Osteocyte (in vitro differentiated cells): Measurements from ENCODE around the gene SCNN1A. TPM values are rescaled to one million over a fixed set of nuclear protein-coding genes. Genes with fewer than 3 reads are reported as not detected.

Experiments
- DNase-seq: peaks from one replicate; pipeline ENCODE4 v3.0.0; 2021; ENCODE audit warnings: mixed read lengths; ENCODE audit not compliant: unreplicated experiment; ENCODE audit errors: extremely low spot score
- H3K27ac Mint-ChIP-seq: one replicate; pipeline ENCODE4 v1.8.0; 2021; ENCODE audit warnings: mild to moderate bottlenecking, mixed read lengths; ENCODE audit not compliant: unreplicated experiment
- H3K27me3 Mint-ChIP-seq: one replicate; pipeline ENCODE4 v1.8.0; 2021; ENCODE audit warnings: mixed read lengths; ENCODE audit not compliant: unreplicated experiment
- H3K36me3 Mint-ChIP-seq: one replicate; pipeline ENCODE4 v1.8.0; 2021; ENCODE audit warnings: mixed read lengths; ENCODE audit not compliant: unreplicated experiment
- H3K4me1 Mint-ChIP-seq: one replicate; pipeline ENCODE4 v1.8.0; 2021; ENCODE audit warnings: mixed read lengths; ENCODE audit not compliant: unreplicated experiment
- H3K4me3 Mint-ChIP-seq: one replicate; pipeline ENCODE4 v1.8.0; 2021; ENCODE audit warnings: mild to moderate bottlenecking, moderate library complexity, mixed read lengths; ENCODE audit not compliant: unreplicated experiment
- H3K9me3 Mint-ChIP-seq: one replicate; pipeline ENCODE4 v1.8.0; 2021; ENCODE audit warnings: mixed read lengths; ENCODE audit not compliant: unreplicated experiment
- total RNA-seq: library from RNA; stranded (reverse); gene quantifications from 2 replicates; pipeline ENCODE4 v1.2.1, GENCODE V29; 2021
- TF ChIP-seq, protein P1 (sequence below): fragments of 200-600 bp; sonication (generic); IDR thresholded peaks from 2 replicates; pipeline ENCODE4 v1.5.0; 2021; ENCODE audit warnings: antibody characterized with exemption, mild to moderate bottlenecking, moderate library complexity

The SCNN1A gene
- total RNA-seq, 1 donor from 2014 or later, result 2.5 TPM

DNA sequence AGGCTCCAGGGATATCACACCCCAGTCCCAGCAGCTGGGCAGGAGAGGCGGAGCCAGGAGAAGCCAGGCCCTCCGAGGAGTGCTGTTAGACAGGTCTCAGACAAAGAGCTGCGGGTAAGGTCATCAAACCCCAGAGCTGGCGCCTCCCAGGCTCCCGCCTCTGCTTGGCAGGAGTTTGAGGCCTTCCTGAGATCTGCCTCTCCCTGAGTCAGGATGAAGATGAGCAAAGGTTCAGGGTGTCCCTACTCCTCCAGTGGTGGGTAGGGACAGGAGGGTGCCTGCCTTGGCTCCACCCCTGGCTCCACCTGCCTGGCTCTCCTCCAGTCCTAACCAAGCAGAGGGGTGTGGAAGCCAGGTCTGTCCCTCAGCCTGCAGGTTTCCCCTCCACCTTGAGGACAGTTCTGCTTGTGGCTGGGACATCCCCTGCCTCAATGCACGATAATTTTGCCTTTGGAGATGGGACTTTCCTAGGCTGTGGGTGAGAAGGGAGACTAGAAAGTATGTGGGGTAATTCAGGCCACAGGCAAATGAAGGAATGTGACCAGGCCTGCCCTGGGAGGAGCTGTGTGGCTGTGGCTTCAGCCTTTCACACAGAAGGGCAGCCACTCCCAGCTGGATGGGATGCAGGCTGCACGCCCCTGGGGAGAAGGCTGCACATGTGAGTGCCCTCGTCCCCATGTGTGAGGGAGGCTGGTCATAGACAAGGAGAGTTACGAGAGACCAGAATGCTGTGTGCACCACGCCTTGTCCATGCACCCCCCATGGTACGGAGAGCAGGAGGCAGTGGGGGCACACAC is 62.6 kb downstream of the SCNN1A start:
- Mint-ChIP-seq H3K27me3 (no peaks in the 10 kb centered on the region), H3K27ac (peak overlapping the region; percentile 66), H3K9me3 (no peaks in the 10 kb centered on the region), H3K36me3 (no peaks in the 10 kb centered on the region), H3K4me3 (no peak overlapping the region), H3K4me1 (peaks cover 23% of the 10 kb centered on the region)
- TF ChIP-seq, protein P1, sequence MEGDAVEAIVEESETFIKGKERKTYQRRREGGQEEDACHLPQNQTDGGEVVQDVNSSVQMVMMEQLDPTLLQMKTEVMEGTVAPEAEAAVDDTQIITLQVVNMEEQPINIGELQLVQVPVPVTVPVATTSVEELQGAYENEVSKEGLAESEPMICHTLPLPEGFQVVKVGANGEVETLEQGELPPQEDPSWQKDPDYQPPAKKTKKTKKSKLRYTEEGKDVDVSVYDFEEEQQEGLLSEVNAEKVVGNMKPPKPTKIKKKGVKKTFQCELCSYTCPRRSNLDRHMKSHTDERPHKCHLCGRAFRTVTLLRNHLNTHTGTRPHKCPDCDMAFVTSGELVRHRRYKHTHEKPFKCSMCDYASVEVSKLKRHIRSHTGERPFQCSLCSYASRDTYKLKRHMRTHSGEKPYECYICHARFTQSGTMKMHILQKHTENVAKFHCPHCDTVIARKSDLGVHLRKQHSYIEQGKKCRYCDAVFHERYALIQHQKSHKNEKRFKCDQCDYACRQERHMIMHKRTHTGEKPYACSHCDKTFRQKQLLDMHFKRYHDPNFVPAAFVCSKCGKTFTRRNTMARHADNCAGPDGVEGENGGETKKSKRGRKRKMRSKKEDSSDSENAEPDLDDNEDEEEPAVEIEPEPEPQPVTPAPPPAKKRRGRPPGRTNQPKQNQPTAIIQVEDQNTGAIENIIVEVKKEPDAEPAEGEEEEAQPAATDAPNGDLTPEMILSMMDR, result no peak
- no peak for DNase-seq

DNA sequence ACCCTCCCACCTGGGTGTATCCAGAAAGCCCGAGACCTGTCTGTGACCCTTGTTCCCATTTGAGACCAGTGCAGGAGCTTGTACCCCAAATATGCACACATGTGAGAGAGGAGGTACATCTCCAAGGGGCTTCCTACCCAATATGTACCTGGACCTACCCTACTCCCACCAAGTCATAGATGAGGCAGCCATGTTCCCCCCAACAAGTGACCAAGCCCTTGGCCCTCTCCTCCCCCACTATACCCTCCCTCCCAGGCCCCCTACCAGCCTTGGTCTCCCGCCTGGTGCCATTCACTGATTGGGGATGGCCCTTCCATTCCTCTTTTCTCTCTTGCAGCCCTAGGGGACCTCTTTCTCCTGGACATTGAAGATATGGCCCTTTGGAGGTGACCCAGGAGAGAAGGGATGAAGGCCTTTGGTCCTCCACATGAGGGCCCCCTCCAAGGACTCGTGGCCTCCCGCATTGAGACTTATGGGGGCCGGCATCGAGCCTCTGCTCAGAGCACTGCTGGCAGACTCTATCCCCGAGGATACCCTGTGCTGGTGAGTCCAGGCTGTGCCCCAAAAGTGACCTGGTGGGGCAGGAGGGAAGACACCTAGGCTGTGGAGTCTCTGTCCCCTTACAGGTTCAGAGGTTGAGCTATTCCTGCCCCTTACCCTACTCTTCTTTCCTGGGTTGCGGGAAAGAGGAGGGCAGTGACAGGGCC is 63.4 kb downstream of the SCNN1A start:
- no peak overlapping the region for H3K27ac Mint-ChIP-seq
- H3K27me3 Mint-ChIP-seq, result no peaks in the 10 kb centered on the region
- DNase-seq, result no peak
- TF ChIP-seq, protein P1, result no peak
- no peaks in the 10 kb centered on the region for H3K36me3 Mint-ChIP-seq
- no peaks in the 10 kb centered on the region for H3K9me3 Mint-ChIP-seq
- H3K4me1 Mint-ChIP-seq, result peaks cover 26% of the 10 kb centered on the region
- no peak overlapping the region for H3K4me3 Mint-ChIP-seq

DNA sequence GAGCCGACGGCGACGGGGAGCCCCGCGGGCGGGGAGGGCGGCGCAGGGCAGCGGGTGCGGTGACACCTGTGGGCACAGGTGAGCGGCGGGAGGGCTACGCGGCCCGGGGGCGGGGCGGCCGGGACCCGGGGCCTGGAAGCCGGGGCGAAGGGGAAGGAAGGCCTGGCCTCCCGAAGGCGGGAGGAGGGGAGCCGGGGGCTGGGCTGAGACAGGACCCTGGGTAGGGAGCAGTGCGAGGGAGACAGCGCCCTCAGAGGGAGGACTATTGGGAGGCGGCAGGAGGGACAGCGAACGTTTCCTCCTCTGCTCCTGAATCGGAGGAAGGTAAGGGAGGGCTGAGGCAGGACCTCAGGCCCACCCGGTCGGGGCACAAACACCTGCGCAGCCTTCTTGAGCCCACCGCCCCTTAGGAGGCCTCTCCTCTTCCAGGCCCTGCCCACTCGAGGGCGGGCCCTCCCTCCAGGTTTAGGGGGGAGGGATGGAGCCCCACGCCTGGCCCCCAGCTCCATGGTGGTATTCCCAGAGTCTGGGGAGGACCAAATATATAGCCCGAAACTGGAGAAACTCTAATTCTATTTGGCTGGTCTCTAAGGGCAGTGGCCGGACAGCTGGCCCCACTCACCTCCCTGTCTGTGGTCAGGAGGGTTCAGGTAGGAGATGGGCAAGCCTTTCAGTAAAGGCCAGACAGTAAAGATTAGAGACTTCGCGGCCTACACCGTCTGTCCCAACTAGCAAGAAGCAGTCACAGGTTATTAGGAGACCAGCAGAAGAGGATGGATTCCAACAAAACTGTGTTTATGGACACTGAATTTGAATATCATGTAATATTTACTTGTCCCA is 64.4 kb downstream of the SCNN1A start:
- no peak for DNase-seq
- H3K4me3 Mint-ChIP-seq, result peak overlapping the region; percentile 38
- H3K9me3 Mint-ChIP-seq, result no peaks in the 10 kb centered on the region
- H3K4me1 Mint-ChIP-seq, result peaks cover 30% of the 10 kb centered on the region
- H3K36me3 Mint-ChIP-seq, result no peaks in the 10 kb centered on the region
- no peak overlapping the region for H3K27ac Mint-ChIP-seq
- H3K27me3 Mint-ChIP-seq, result no peaks in the 10 kb centered on the region
- TF ChIP-seq, protein P1, result no peak

DNA sequence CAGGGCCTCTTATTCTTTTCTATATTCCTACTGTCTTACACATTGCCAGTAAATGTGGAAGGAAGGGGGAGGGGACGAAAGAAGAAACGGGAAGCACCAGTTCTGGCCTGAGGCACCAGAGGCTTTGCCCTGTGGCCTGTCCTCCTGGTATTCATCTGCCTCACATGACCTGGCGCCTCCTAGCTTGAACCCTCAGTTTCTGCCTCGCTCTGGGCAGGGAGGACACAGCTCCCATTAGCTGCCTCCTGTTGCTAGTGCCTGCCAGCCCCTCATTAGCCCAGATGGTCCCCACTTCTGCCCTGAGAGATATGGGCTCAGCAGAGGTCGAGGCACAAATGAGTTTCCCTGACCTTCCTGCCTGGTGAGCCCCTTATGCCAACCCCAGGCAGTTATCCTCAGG is 67.8 kb downstream of the SCNN1A start:
- TF ChIP-seq, protein P1, result no peak
- Mint-ChIP-seq H3K4me1 (peaks cover 18% of the 10 kb centered on the region), H3K27me3 (peaks cover 10% of the 10 kb centered on the region), H3K9me3 (no peaks in the 10 kb centered on the region), H3K36me3 (no peaks in the 10 kb centered on the region), H3K27ac (no peak overlapping the region), H3K4me3 (no peak overlapping the region)
- DNase-seq, result no peak
